Loucy (cell line): ENCODE measurements around the gene MRO.

Experiments
- H2AFZ ChIP-seq: fragments of 200-600 bp; sonication (generic); 2 replicates; pipeline ENCODE4 v1.6.0; 2016; ENCODE audit warnings: antibody characterized with exemption, mild to moderate bottlenecking, low read length, moderate library complexity
- H3F3A ChIP-seq: fragments of 200-600 bp; 2 replicates; pipeline ENCODE4 v1.6.0; 2016; ENCODE audit warnings: antibody characterized with exemption, low read depth, mild to moderate bottlenecking
- H3K27me3 ChIP-seq: fragments of 200-600 bp; sonication (generic); 2 replicates; pipeline ENCODE4 v1.6.1; 2014; ENCODE audit warnings: low read length, mild to moderate bottlenecking; ENCODE audit not compliant: insufficient read depth, poor library complexity, severe bottlenecking
- H3K36me3 ChIP-seq: fragments of 200-600 bp; sonication (generic); 2 replicates; pipeline ENCODE4 v1.6.1; 2016; ENCODE audit warnings: low read length; ENCODE audit not compliant: insufficient read depth
- H3K4me1 ChIP-seq: fragments of 200-600 bp; sonication (generic); 2 replicates; pipeline ENCODE4 v1.5.1; 2014; ENCODE audit warnings: low read length, mild to moderate bottlenecking; ENCODE audit not compliant: insufficient read depth, poor library complexity, severe bottlenecking
- H3K4me2 ChIP-seq: fragments of 200-600 bp; sonication (generic); 2 replicates; pipeline ENCODE4 v1.6.0; 2014; ENCODE audit warnings: antibody characterized with exemption, low read length, low read depth, mild to moderate bottlenecking; ENCODE audit not compliant: poor library complexity, severe bottlenecking
- H3K4me3 ChIP-seq: fragments of 200-600 bp; sonication (generic); 2 replicates; pipeline ENCODE4 v1.5.1; 2014; ENCODE audit warnings: low read length, mild to moderate bottlenecking, mixed read lengths; ENCODE audit not compliant: poor library complexity, severe bottlenecking
- H3K79me2 ChIP-seq: fragments of 200-600 bp; sonication (generic); 2 replicates; pipeline ENCODE4 v1.6.1; 2014; ENCODE audit warnings: low read length; ENCODE audit not compliant: insufficient read depth
- H3K9ac ChIP-seq: fragments of 200-600 bp; sonication (generic); 2 replicates; pipeline ENCODE4 v1.6.0; 2014; ENCODE audit warnings: mild to moderate bottlenecking, low read depth, low read length, moderate library complexity; ENCODE audit not compliant: poor library complexity, severe bottlenecking
- H3K9me2 ChIP-seq: fragments of 200-600 bp; sonication (generic); replicated peaks from 2 replicates; pipeline ENCODE4 v1.6.1; 2016; ENCODE audit warnings: low read depth, low read length, mixed read lengths
- H3K9me3 ChIP-seq: fragments of 200-600 bp; sonication (generic); 2 replicates; pipeline ENCODE4 v1.6.1; 2014; ENCODE audit warnings: mild to moderate bottlenecking, antibody characterized with exemption, low read length, low read depth; ENCODE audit not compliant: insufficient read depth
- H4K20me1 ChIP-seq: fragments of 200-600 bp; sonication (generic); 2 replicates; pipeline ENCODE4 v1.6.0; 2014; ENCODE audit warnings: antibody characterized with exemption, low read length, mild to moderate bottlenecking; ENCODE audit not compliant: insufficient read depth, poor library complexity, severe bottlenecking
- CTCF ChIP-seq: fragments of 200-600 bp; sonication (generic); conservative IDR thresholded peaks from 2 replicates; pipeline ENCODE4 v1.5.1; 2014; ENCODE audit warnings: mild to moderate bottlenecking, antibody characterized with exemption, low read length
- EZH2phosphoT487 ChIP-seq: fragments of 200-600 bp; IDR thresholded peaks from 2 replicates; pipeline ENCODE4 v1.6.1; 2018; ENCODE audit warnings: antibody characterized with exemption, mild to moderate bottlenecking, moderate library complexity, borderline replicate concordance

MRO gene

DNA sequence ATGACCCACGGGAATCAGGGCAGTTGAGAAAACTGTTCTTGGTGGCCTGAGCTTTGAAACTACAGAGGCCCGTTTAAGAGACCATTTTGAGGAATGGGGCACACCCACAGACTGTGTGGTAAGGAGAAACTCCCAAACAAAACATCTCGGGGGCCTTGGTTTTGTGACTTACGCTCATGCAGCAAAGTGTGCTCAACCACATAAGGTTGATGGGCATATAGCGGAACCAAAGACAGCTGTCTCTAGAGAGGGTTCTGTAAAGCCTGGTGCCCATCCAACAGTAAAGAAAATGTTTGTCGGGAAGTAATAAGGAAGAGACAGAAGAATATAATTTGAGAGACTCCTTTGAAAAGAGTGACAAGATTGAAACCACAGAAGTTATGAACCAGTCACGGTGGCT lies 5.4 kb downstream of the MRO start:
- Histone ChIP-seq H3F3A (no peaks in the 10 kb centered on the region), H4K20me1 (no peaks in the 10 kb centered on the region), H3K79me2 (no peaks in the 10 kb centered on the region)

GRCh38 chr18:50813353-50813752 lies 6.5 kb downstream of the MRO start:
- no peaks in the 10 kb centered on the region for H3K9me3 ChIP-seq
- no peak overlapping the region for H3K4me3 ChIP-seq
- no peaks in the 10 kb centered on the region for H3K27me3 ChIP-seq
- no peaks in the 10 kb centered on the region for H3K79me2 ChIP-seq
- no peak overlapping the region for H3K4me2 ChIP-seq
- H3K36me3 ChIP-seq = no peaks in the 10 kb centered on the region
- no peaks in the 10 kb centered on the region for H3K9me2 ChIP-seq
- TF ChIP-seq CTCF (no peak), EZH2phosphoT487 (no peak)
- H3F3A ChIP-seq = no peaks in the 10 kb centered on the region
- H3K4me1 ChIP-seq = no peaks in the 10 kb centered on the region
- no peak overlapping the region for H2AFZ ChIP-seq
- no peak overlapping the region for H3K9ac ChIP-seq
- H4K20me1 ChIP-seq = no peaks in the 10 kb centered on the region

More for the DNA sequence above, 5.4 kb downstream of the MRO start:
- no peak overlapping the region for H3K4me3 ChIP-seq
- H2AFZ ChIP-seq = no peak overlapping the region
- peaks cover 3% of the 10 kb centered on the region for H3K4me1 ChIP-seq
- H3K27me3 ChIP-seq = no peaks in the 10 kb centered on the region
- no peaks in the 10 kb centered on the region for H3K36me3 ChIP-seq
- H3K9me2 ChIP-seq = no peaks in the 10 kb centered on the region
- TF ChIP-seq CTCF (no peak), EZH2phosphoT487 (no peak)
- no peak overlapping the region for H3K9ac ChIP-seq
- H3K9me3 ChIP-seq = no peaks in the 10 kb centered on the region
- no peak overlapping the region for H3K4me2 ChIP-seq

- Histone ChIP-seq H3K27me3 (no peaks in the 10 kb centered on the region), H3F3A (no peaks in the 10 kb centered on the region), H3K4me3 (no peak overlapping the region), H3K4me1 (no peaks in the 10 kb centered on the region), H4K20me1 (no peaks in the 10 kb centered on the region), H3K9me2 (no peaks in the 10 kb centered on the region), H3K9ac (no peak overlapping the region), H3K36me3 (no peaks in the 10 kb centered on the region), H3K9me3 (no peaks in the 10 kb centered on the region), H3K4me2 (no peak overlapping the region), H3K79me2 (no peaks in the 10 kb centered on the region), H2AFZ (no peak overlapping the region)
- TF ChIP-seq CTCF (no peak), EZH2phosphoT487 (no peak)
Measured at GRCh38 chr18:50812834-50813233, 7.0 kb downstream of the MRO start.
